B cell (primary cell): ENCODE measurements around the gene TCF12. TPM values are rescaled to one million over a fixed set of nuclear protein-coding genes. Genes with fewer than 3 reads are reported as not detected.

Source experiments
- ATAC-seq: fragments of 200-7000 bp; cut with Tn5 transposase; one replicate; pipeline ENCODE4 v1.10.0; 2021; ENCODE audit warnings: low read depth, mild to moderate bottlenecking, moderate number of reproducible peaks, moderate library complexity
- CTCF ChIA-PET: fragments of 350-600 bp; sonication (Branson Sonifier 250); formaldehyde crosslinking; loops from one replicate; lab custom pipeline; 2021; ENCODE audit warnings: antibody characterized with exemption, inconsistent platforms; lab: Charles Lee
- POLR2A ChIA-PET: fragments of 350-600 bp; sonication (Branson Sonifier 250); formaldehyde crosslinking; loops from one replicate; lab custom pipeline; 2021; ENCODE audit warnings: antibody characterized with exemption; lab: Charles Lee
- DNase-seq: peaks from one replicate; pipeline ENCODE4 v3.0.0; 2013
- H2AFZ ChIP-seq: 2 replicates; pipeline ENCODE4 v1.6.1; 2012; ENCODE audit warnings: mild to moderate bottlenecking, low read depth, low read length; ENCODE audit not compliant: insufficient read depth, poor library complexity, severe bottlenecking
- H3K27ac ChIP-seq, 2 donors: 1 replicate in 1 of 2; 2 replicates in 1 of 2; pipeline ENCODE4 v1.5.1; 2012 to 2013; ENCODE audit warnings: low read length in 2 of 2, mild to moderate bottlenecking in 2 of 2, moderate library complexity in 1 of 2
- H3K27me3 ChIP-seq, 4 experiments: fragments of 200-600 bp in 1 of 4; sonication (generic) in 1 of 4; replicated peaks in 1 of 4; 1 replicate in 2 of 4; 2 replicates in 2 of 4; pipeline versions ENCODE4 v1.6.1 to v1.7.0; 2013 to 2016; ENCODE audit warnings: low read length in 3 of 4, mild to moderate bottlenecking in 2 of 4, mixed read lengths in 1 of 4, moderate library complexity in 1 of 4; ENCODE audit not compliant: insufficient read depth in 4 of 4, control insufficient read depth in 3 of 4; ENCODE audit errors: control extremely low read depth in 1 of 4
- H3K36me3 ChIP-seq, 2 experiments: replicated peaks in 1 of 2; 1 replicate in 1 of 2; 2 replicates in 1 of 2; pipeline versions ENCODE4 v1.6.1 to v1.7.1; 2013; ENCODE audit warnings: low read length in 1 of 2; ENCODE audit not compliant: insufficient read depth in 2 of 2, control insufficient read depth in 1 of 2; ENCODE audit errors: control extremely low read depth in 1 of 2, extremely low read depth in 1 of 2
- H3K4me1 ChIP-seq, 2 donors: fragments of 200-600 bp in 1 of 2; sonication (generic) in 1 of 2; 1 replicate in 1 of 2; 2 replicates in 1 of 2; pipeline versions ENCODE4 v1.5.1 to v1.6.1; 2013 to 2017; ENCODE audit warnings: low read length in 2 of 2; ENCODE audit not compliant: control insufficient read depth in 2 of 2, insufficient read depth in 2 of 2
- H3K4me2 ChIP-seq: replicated peaks from 2 replicates; pipeline ENCODE3; 2012; ENCODE audit warnings: mild to moderate bottlenecking, low read depth, low read length; ENCODE audit not compliant: poor library complexity, severe bottlenecking
- H3K4me3 ChIP-seq, 5 experiments: fragments of 200-600 bp in 1 of 5; sonication (generic) in 1 of 5; 1 replicate in 3 of 5; 2 replicates in 2 of 5; pipeline versions ENCODE4 v1.5.1 to v1.7.0; 2011 to 2016; ENCODE audit warnings: low read length in 4 of 5, mild to moderate bottlenecking in 4 of 5, low read depth in 2 of 5, control low read depth in 1 of 5, moderate library complexity in 1 of 5; ENCODE audit not compliant: insufficient read depth in 1 of 5; ENCODE audit errors: control extremely low read depth in 1 of 5, extremely low read depth in 1 of 5
- H3K79me2 ChIP-seq: fragments of 200-600 bp; sonication (generic); one replicate; pipeline ENCODE4 v1.6.0; 2016; ENCODE audit warnings: low read length; ENCODE audit not compliant: control insufficient read depth, insufficient read depth
- H3K9ac ChIP-seq: fragments of 200-600 bp; sonication (generic); 2 replicates; pipeline ENCODE4 v1.6.1; 2017; ENCODE audit warnings: mild to moderate bottlenecking, low read length, moderate library complexity
- H3K9me3 ChIP-seq, 3 donors: one replicate each; pipeline versions ENCODE4 v1.6.1 to v1.7.1; 2013; ENCODE audit warnings: low read length in 2 of 3; ENCODE audit not compliant: control insufficient read depth in 2 of 3, insufficient read depth in 1 of 3; ENCODE audit errors: control extremely low read depth in 1 of 3
- H4K20me1 ChIP-seq: 2 replicates; pipeline ENCODE4 v1.6.0; 2012; ENCODE audit warnings: mild to moderate bottlenecking, low read length; ENCODE audit not compliant: insufficient read depth, control insufficient read depth, poor library complexity, severe bottlenecking
- H3K27ac Mint-ChIP-seq: one replicate; pipeline ENCODE4 v1.8.0; 2021; ENCODE audit warnings: mixed read lengths
- H3K27me3 Mint-ChIP-seq: one replicate; pipeline ENCODE4 v1.8.0; 2021; ENCODE audit warnings: mixed read lengths
- H3K4me1 Mint-ChIP-seq: one replicate; pipeline ENCODE4 v1.8.0; 2021; ENCODE audit warnings: mixed read lengths
- H3K4me3 Mint-ChIP-seq: one replicate; pipeline ENCODE4 v1.8.0; 2021; ENCODE audit warnings: mixed read lengths
- H3K9me3 Mint-ChIP-seq: one replicate; pipeline ENCODE4 v1.8.0; 2022; ENCODE audit warnings: mixed read lengths; ENCODE audit not compliant: insufficient read depth
- EZH2 ChIP-seq: IDR thresholded peaks from 2 replicates; pipeline ENCODE4 v1.6.1; 2012; ENCODE audit warnings: borderline replicate concordance, low read depth, mild to moderate bottlenecking, moderate library complexity, low read length; ENCODE audit not compliant: insufficient read depth, poor library complexity, severe bottlenecking
- WGBS: methylation state at CpG from one replicate; pipeline ENCODE4 v1.1.5; 2013; ENCODE audit warnings: missing lambda C conversion rate; ENCODE audit not compliant: insufficient coverage; 5-methylcytosine and 5-hydroxymethylcytosine counted together
- intact Hi-C: fragments of 100-400 bp; cut with micrococcal nuclease; formaldehyde crosslinking; loops from one replicate; pipeline ENCODE4 v1.10.0; 2022
- polyA plus RNA-seq: library from polyadenylated mRNA; depleted of rRNA; stranded (reverse); fragments of >200 nt; gene quantifications from 2 replicates; pipeline ENCODE4 v1.2.3, GENCODE V29; 2012
- total RNA-seq, 2 donors: library from RNA; stranded (reverse); fragments of 120-200 nt in 1 of 2; gene quantifications; 1 replicate in 1 of 2; 2 replicates in 1 of 2; pipeline versions ENCODE4 v1.2.3 to v1.2.4, GENCODE V29; 2013 to 2022
- TF ChIP-seq, protein P1 (sequence below): fragments of 200-600 bp; IDR thresholded peaks from one replicate; pipeline ENCODE4 v1.8.0; 2022; ENCODE audit warnings: antibody characterized with exemption, mild to moderate bottlenecking

The TCF12 gene
- total and polyA plus RNA-seq, 2 donors (not counting 1 experiment from before 2014, with no cell fraction given), result 27.1 to 131 TPM

DNA sequence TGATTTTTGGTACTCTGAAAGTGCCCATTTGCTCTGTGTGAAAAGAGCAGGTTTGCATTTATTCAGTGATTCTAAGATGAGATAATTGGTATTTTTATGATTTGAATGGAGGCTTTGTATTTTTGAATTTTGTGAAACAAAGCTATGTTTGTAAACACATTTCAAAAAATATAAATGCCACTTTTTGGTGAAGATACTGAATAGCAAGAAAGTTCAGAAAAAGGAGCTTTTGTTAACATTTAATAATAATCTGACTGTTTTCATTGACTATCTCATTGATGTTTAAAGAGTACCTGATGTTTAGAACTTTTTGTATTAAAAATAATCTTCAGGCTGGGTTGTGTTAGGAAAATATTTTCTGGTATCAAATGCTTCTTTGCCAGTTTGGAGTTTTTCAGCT, 23.7 kb downstream of the TCF12 start:
- peaks cover 77% of the 10 kb centered on the region for H3K79me2 ChIP-seq
- H3K4me1 Mint-ChIP-seq, result peaks cover 35% of the 10 kb centered on the region
- intact Hi-C loops, result no loop called here
- peaks cover 31% of the 10 kb centered on the region for H4K20me1 ChIP-seq
- H2AFZ ChIP-seq, result no peak overlapping the region
- POLR2A ChIA-PET, result no interaction called here
- TF ChIP-seq, protein P1, sequence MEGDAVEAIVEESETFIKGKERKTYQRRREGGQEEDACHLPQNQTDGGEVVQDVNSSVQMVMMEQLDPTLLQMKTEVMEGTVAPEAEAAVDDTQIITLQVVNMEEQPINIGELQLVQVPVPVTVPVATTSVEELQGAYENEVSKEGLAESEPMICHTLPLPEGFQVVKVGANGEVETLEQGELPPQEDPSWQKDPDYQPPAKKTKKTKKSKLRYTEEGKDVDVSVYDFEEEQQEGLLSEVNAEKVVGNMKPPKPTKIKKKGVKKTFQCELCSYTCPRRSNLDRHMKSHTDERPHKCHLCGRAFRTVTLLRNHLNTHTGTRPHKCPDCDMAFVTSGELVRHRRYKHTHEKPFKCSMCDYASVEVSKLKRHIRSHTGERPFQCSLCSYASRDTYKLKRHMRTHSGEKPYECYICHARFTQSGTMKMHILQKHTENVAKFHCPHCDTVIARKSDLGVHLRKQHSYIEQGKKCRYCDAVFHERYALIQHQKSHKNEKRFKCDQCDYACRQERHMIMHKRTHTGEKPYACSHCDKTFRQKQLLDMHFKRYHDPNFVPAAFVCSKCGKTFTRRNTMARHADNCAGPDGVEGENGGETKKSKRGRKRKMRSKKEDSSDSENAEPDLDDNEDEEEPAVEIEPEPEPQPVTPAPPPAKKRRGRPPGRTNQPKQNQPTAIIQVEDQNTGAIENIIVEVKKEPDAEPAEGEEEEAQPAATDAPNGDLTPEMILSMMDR, result no peak
- no peak for TF ChIP-seq EZH2
- H3K9me3 ChIP-seq, result peaks cover 0 to 5% (median 3%) of the 10 kb centered on the region in 3 donors
- no peaks in the 10 kb centered on the region for H3K4me1 ChIP-seq
- H3K4me3 Mint-ChIP-seq, result no peak overlapping the region
- no peak overlapping the region for H3K4me2 ChIP-seq
- no peak overlapping the region for H3K27ac ChIP-seq
- CTCF ChIA-PET, result no interaction called here
- peaks cover 3 to 7% of the 10 kb centered on the region in 2 experiments for H3K36me3 ChIP-seq
- no peak overlapping the region for H3K4me3 ChIP-seq
- no peaks in the 10 kb centered on the region for H3K27me3 Mint-ChIP-seq
- no peak overlapping the region for H3K27ac Mint-ChIP-seq
- no peaks in the 10 kb centered on the region for H3K27me3 ChIP-seq
- DNase-seq (no peak), ATAC-seq (no peak)
- no peaks in the 10 kb centered on the region for H3K9me3 Mint-ChIP-seq
- H3K9ac ChIP-seq, result no peak overlapping the region

- Histone ChIP-seq H3K27me3 (no peaks in the 10 kb centered on the region), H3K9me3 (peaks cover 0 to 5% (median 3%) of the 10 kb centered on the region in 3 donors), H3K79me2 (peaks cover 74% of the 10 kb centered on the region), H3K4me1 (no peaks in the 10 kb centered on the region), H3K4me3 (no peak overlapping the region), H3K4me2 (no peak overlapping the region), H4K20me1 (peaks cover 27% of the 10 kb centered on the region), H3K27ac (no peak overlapping the region), H2AFZ (no peak overlapping the region), H3K9ac (no peak overlapping the region), H3K36me3 (peaks cover 3 to 7% of the 10 kb centered on the region in 2 experiments)
- ChIA-PET POLR2A (interaction anchor here (0.6 kb wide), 1 partner anchor 149 kb away, joined by 3 read pairs; no protein-coding TSS in a partner anchor), CTCF (no interaction called here)
- peaks cover 38% of the 10 kb centered on the region for H3K4me1 Mint-ChIP-seq
- no CpG with 5 or more reads among the region's 1 CpG for WGBS
- no peaks in the 10 kb centered on the region for H3K9me3 Mint-ChIP-seq
- H3K27me3 Mint-ChIP-seq, result no peaks in the 10 kb centered on the region
- H3K4me3 Mint-ChIP-seq, result no peak overlapping the region
- intact Hi-C loops, result no loop called here
- DNase-seq (no peak), ATAC-seq (no peak)
- H3K27ac Mint-ChIP-seq, result no peak overlapping the region
- TF ChIP-seq, protein P1, result no peak
- TF ChIP-seq EZH2, result no peak
Measured at GRCh38 chr15:56943403-56943802, 25.0 kb downstream of the TCF12 start.
